ACC112 (cell line): Measurements from ENCODE around the gene UTP25.

Experiments used
- H2AFZ ChIP-seq: fragments of 200-600 bp; sonication (generic); one replicate; pipeline ENCODE4 v1.6.0; 2017; ENCODE audit warnings: antibody characterized with exemption, low read length; ENCODE audit not compliant: unreplicated experiment
- H3K27ac ChIP-seq: fragments of 200-600 bp; sonication (generic); 2 replicates; pipeline ENCODE4 v1.5.1; 2014; ENCODE audit warnings: low read depth, mild to moderate bottlenecking, antibody characterized with exemption, low read length, moderate library complexity
- H3K27me3 ChIP-seq: fragments of 200-600 bp; sonication (generic); 2 replicates; pipeline ENCODE4 v1.6.1; 2014; ENCODE audit warnings: mild to moderate bottlenecking, antibody characterized with exemption, low read length, moderate library complexity, mixed read lengths; ENCODE audit not compliant: insufficient read depth
- H3K36me3 ChIP-seq: fragments of 200-600 bp; sonication (generic); 2 replicates; pipeline ENCODE4 v1.6.1; 2016; ENCODE audit warnings: mild to moderate bottlenecking, antibody characterized with exemption, low read length, moderate library complexity, mixed read lengths; ENCODE audit not compliant: insufficient read depth
- H3K4me1 ChIP-seq: fragments of 200-600 bp; sonication (generic); one replicate; pipeline ENCODE4 v1.6.1; 2016; ENCODE audit warnings: low read length, mixed read lengths; ENCODE audit not compliant: insufficient read depth, unreplicated experiment, control insufficient read depth
- H3K4me3 ChIP-seq: fragments of 200-600 bp; sonication (generic); 2 replicates; pipeline ENCODE4 v1.5.1; 2014; ENCODE audit warnings: mild to moderate bottlenecking, low read depth, low read length
- H3K79me2 ChIP-seq: fragments of 200-600 bp; sonication (generic); one replicate; pipeline ENCODE4 v1.6.0; 2016; ENCODE audit warnings: low read length; ENCODE audit not compliant: control insufficient read depth, unreplicated experiment, insufficient read depth

Gene UTP25

DNA sequence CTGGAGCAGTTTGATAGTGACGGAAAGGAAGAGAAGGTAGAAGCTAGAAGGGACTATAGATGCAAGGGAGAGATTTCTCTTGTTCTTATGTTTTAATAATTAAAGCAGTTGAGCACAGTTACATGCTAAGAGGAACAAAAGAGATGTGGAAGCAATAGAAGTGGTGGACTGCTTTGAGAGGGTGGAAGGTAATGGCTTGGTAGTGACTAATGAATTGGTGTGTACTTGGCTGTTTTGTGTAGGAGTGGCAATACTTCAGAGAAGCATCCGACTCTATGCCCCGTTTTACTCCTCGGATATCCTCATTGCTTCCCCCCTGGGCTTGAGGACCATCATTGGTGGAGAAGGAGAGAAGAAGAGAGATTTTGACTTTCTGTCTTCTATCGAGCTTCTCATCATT lies 12.8 kb downstream of the UTP25 start:
- no peaks in the 10 kb centered on the region for H3K27me3 ChIP-seq
- H3K36me3 ChIP-seq, result peaks cover 73% of the 10 kb centered on the region
- H2AFZ ChIP-seq, result no peak overlapping the region
- peaks cover 60% of the 10 kb centered on the region for H3K4me1 ChIP-seq
- peak overlapping the region; percentile 96 for H3K27ac ChIP-seq
- peaks cover 7% of the 10 kb centered on the region for H3K79me2 ChIP-seq
- H3K4me3 ChIP-seq, result peak overlapping the region; percentile 44

DNA sequence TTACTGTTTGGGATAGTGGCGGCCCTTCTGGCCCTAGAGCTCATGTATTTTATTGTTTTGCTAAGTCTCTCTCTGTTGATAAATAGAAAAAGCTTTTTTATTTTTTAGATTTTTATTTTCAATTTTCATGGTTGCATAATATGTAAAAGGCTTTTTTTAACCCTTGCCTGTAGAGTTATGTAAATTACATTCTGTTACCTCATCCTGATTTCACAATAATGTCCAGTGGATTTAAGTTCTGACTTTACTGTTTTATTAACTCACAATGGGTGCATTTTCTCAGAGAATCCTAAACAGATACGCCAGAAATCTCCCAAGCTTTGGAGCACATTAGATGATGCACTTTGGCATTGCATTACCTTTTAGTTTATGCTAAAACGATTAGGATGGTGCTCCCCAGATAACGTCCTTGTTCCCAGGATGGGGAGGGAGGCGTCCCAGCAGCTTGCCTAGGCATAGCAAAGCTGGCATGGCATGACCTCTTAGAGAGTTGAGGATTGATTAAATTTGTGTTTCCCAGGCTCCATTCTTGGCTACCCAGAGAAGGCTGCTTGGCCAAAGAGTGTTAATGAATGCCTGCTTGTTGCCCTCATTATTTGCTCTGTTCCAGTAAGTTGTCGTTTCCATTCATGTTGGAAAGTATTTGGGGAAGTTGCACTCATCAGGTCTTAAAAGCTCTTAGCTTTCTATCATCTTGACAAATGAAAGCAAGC lies 17.1 kb downstream of the UTP25 start:
- H3K4me3 ChIP-seq, result no peak overlapping the region
- H3K36me3 ChIP-seq, result peaks cover 58% of the 10 kb centered on the region
- peak overlapping the region; percentile 46 for H3K27ac ChIP-seq
- H3K27me3 ChIP-seq, result no peaks in the 10 kb centered on the region
- no peak overlapping the region for H2AFZ ChIP-seq
- H3K4me1 ChIP-seq, result peaks cover 38% of the 10 kb centered on the region
- H3K79me2 ChIP-seq, result peaks cover 15% of the 10 kb centered on the region

DNA sequence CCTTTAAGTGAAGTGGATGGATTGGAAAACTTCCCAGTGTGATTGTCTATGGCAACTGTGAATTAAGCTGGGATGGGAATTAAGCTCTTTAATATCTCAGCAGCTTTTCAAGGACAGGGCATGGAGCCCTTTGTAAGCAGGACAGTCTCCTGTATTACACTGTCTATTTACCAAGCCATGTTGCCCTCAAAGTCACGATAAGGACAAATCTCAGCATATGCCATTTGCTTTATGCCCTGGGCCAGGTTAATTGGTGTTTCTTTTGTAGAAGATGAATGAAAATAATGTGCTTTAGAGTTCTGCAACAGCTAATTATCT lies 17.6 kb downstream of the UTP25 start:
- no peak overlapping the region for H2AFZ ChIP-seq
- H3K79me2 ChIP-seq, result peaks cover 15% of the 10 kb centered on the region
- H3K27ac ChIP-seq, result peak overlapping the region; percentile 46
- H3K27me3 ChIP-seq, result no peaks in the 10 kb centered on the region
- H3K36me3 ChIP-seq, result peaks cover 58% of the 10 kb centered on the region
- H3K4me1 ChIP-seq, result peaks cover 34% of the 10 kb centered on the region
- no peak overlapping the region for H3K4me3 ChIP-seq

DNA sequence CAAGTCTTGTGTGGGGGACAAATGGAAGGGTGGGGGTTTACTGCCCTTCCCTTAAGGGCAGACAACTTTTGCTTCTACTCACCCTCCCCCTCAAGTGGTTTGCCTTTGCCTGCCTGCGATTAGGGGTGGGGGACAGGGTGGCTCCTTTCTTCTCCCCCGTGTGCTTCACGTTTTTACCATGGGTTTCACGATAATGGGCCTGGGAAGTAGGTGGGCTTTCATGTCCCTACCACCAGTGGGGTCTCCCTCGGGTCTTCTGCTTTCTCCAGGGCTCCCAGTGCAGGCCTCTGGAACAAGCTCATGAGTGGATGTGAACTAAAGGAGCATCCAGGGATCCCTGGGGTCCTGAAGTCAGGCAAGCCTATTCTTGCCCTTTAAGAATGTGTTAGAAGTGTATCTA lies 21.6 kb downstream of the UTP25 start:
- Histone ChIP-seq H2AFZ (no peak overlapping the region), H3K36me3 (peaks cover 31% of the 10 kb centered on the region; the same call in 1 of the 2 replicates), H3K4me1 (peaks cover 25% of the 10 kb centered on the region), H3K27me3 (no peaks in the 10 kb centered on the region), H3K27ac (peak overlapping the region; percentile 19; the same call in 1 of the 2 replicates), H3K4me3 (no peak overlapping the region), H3K79me2 (peaks cover 11% of the 10 kb centered on the region)

DNA sequence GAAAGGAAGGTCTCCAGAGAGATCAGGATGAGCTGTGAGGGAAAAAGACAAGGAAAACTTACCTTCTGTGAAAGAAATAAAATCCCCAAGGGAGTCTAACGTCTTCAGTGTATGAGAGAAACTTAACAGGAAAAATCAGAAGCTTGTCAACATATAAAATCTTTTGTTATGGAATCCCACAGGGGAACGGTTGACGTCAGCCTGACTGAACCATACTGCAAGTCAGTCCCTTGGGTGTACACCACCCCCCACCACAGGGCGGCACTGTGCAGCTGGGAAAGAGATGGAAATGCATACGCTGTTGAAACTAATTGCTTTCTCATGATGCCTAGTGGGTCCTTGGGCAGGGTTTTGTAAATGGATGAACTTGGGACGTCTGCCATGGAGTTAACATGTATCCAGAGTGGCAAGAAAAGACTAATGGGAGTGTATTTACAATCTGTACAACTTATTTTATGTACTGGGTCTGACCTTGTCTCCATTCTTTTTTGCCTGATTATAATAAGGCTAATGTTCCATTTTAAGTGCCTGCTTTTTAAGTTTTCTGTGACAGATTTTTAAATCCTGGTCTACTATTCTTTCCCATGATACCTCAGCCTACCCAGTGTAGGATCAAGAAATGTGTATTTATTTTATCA lies 22.7 kb downstream of the UTP25 start:
- Histone ChIP-seq H2AFZ (no peak overlapping the region), H3K79me2 (peaks cover 11% of the 10 kb centered on the region), H3K4me3 (no peak overlapping the region), H3K36me3 (peaks cover 25% of the 10 kb centered on the region; the same call in 1 of the 2 replicates), H3K27ac (peak overlapping the region; percentile 19; the same call in 1 of the 2 replicates), H3K27me3 (no peaks in the 10 kb centered on the region), H3K4me1 (peaks cover 16% of the 10 kb centered on the region)

DNA sequence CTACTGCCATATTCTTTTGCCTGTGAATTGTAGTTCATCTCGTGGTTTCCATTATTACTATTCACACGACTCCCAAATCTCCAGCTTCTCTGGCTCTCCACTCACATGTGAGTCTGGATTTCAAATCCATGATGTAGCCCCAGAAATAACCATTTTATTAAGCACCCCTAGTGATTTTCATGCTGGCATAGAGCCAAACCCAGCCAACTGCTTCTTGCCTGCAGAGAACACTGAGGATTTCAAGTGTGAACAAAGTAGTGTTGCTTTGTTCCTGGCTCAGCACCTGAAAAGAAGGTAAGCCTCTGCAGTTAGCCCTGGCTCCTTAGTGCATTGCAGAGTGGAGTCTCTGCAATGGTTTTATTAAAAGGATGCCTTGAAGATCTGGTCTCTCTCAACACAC lies 25.9 kb downstream of the UTP25 start:
- Histone ChIP-seq H3K4me1 (peaks cover 5% of the 10 kb centered on the region), H3K27me3 (no peaks in the 10 kb centered on the region), H3K79me2 (no peaks in the 10 kb centered on the region), H2AFZ (no peak overlapping the region), H3K27ac (no peak overlapping the region), H3K4me3 (no peak overlapping the region), H3K36me3 (peaks cover 6% of the 10 kb centered on the region; the same call in 1 of the 2 replicates)

DNA sequence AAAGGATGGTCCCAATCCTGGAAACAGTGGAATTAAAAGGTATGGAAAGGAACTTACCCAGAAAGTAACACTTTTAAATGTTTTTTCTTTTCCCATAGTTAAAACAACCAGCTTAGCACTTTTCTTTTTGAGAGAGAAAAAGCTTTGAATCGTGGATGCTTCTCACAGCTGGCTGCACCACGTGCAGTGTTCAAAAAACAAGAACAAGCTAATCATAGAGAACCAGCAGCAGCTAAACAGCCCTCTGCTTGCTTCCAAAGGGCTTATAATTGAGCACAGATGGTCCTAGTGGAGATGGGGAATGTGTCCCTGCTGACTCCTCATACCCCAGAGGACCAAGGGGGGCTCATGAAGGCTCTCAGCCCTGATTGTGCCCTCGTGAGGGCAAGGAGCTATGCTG lies 26.4 kb downstream of the UTP25 start:
- Histone ChIP-seq H2AFZ (no peak overlapping the region), H3K79me2 (no peaks in the 10 kb centered on the region), H3K4me3 (no peak overlapping the region), H3K27me3 (no peaks in the 10 kb centered on the region), H3K4me1 (peaks cover 5% of the 10 kb centered on the region), H3K27ac (no peak overlapping the region), H3K36me3 (peaks cover 6% of the 10 kb centered on the region; the same call in 1 of the 2 replicates)

DNA sequence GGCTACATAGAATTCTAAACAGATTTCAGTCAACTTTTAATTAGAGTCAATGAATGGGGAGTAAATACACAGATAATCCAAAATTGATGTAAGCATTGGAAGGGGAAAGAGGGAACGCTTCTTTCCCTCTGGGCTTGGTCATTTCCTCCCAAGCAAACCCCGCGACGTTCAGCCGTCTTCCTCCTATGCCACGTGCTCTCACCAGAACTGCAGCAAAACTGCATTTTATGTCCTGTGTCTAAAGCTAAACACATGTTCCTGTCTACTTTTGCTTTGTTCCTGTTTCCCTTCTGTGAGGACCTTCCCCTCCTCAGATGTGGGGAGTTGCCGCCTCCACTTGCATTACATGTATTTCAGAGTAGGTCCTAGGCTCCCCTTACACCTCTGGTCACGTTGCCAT lies 27.2 kb downstream of the UTP25 start:
- Histone ChIP-seq H3K27me3 (no peaks in the 10 kb centered on the region), H3K36me3 (peaks cover 6% of the 10 kb centered on the region; the same call in 1 of the 2 replicates), H3K4me3 (no peak overlapping the region), H3K27ac (no peak overlapping the region), H3K79me2 (no peaks in the 10 kb centered on the region), H3K4me1 (peaks cover 5% of the 10 kb centered on the region), H2AFZ (no peak overlapping the region)

DNA sequence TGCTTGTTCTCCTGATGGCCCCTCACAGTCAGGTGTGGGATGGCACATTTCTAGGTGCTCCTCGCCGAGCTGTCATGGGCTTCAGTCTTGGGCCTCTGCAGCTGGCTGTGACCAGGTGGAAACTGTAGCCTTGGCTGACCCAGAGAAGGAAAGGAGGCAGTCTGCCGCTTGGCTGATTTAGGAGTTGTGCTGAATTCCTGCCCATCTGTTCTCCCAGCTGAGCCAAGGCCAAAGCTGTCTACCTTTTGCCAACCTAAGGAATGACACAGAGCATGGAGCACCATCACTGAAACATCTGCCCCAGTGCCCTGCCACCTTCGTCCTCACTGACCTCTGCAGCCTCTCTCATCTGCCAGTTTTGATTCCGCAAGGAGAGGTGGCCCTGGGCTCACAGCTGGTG lies 27.9 kb downstream of the UTP25 start:
- no peak overlapping the region for H3K27ac ChIP-seq
- H3K4me1 ChIP-seq, result peaks cover 6% of the 10 kb centered on the region
- H3K27me3 ChIP-seq, result no peaks in the 10 kb centered on the region
- H3K4me3 ChIP-seq, result no peak overlapping the region
- H3K36me3 ChIP-seq, result peaks cover 6% of the 10 kb centered on the region; the same call in 1 of the 2 replicates
- H3K79me2 ChIP-seq, result no peaks in the 10 kb centered on the region
- H2AFZ ChIP-seq, result no peak overlapping the region

DNA sequence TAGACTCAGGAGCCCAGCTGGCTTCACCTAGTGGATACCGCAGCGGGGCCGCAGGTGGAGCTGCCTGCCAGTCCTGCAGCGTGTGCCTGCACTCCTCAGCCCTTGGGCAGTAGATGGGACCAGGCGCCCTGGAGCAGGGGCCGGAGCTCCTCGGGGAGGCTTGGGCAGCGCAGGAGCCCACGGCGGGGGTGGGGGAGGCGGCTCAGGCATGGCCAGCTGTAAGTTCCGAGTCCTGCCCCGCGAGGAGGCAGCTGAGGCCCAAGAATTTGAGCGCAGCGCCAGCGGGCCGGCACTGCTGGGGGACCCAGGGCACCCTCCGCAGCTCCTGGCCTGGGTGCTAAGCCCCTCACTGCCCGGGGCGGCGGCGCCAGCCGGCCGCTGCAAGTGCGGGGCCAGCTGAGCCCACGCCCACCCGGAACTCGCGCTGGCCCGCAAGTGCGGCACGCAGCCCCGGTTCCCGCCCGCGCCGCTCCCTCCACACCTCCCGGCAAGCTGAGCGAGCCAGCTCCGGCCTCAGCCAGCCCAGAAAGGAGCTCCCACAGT lies 30.9 kb downstream of the UTP25 start:
- H3K4me3 ChIP-seq, result no peak overlapping the region
- H3K36me3 ChIP-seq, result peaks cover 6% of the 10 kb centered on the region; the same call in 1 of the 2 replicates
- H3K79me2 ChIP-seq, result no peaks in the 10 kb centered on the region
- peaks cover 17% of the 10 kb centered on the region for H3K4me1 ChIP-seq
- no peaks in the 10 kb centered on the region for H3K27me3 ChIP-seq
- H2AFZ ChIP-seq, result no peak overlapping the region
- no peak overlapping the region for H3K27ac ChIP-seq
